ENCODE results near the gene RTP4.
A peak's percentile ranks its signal among the peaks of the same experiment; 100 is the strongest.

Gene RTP4

DNA sequence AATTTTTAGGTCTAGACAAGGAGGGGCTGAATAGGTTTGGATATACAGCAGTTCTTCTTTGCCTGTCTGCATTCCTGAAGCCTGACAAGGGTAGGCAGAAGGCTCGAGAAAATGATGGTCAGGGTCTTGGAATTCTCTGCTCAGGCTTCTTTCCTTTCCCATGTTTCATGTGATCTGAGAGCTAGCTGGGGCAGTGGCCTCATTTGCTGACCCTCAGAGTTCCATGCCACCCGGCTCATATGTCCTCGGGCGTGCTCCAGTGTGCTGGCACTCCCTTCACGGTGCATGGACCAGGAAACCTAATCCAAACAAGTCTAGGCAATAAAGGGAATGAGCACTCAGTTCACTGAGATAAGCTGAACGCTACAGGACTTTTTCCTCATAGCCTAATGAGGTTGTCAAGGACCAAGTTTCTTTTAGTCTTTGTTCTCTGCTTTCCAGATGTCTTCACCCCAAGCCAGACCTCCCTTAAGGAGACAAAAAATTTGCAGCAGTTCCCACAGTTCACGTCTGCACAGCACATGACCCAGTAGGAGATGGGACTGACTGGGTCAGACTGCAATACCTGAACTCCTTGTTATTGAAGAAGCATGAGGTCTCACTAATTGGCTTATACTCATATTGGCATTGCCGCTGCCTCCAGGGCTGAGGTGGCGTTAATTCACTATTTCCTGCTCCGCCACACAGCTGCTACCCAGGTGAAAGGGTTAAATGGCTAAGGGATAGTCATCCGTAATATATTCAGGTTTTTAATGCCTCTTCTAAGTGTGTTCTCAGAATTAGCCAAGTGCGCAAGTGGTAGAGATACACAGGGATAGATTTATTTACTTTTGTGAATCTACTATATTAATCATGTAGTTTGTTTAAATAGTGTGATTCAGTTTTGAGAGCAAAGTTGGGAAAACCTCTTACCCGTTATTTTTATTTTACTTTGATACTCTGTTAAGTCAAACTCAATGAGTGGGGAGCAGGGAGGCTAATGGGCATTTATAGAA is 15.3 kb upstream of the RTP4 start:
- no peaks in the 10 kb centered on the region for H3K4me1 Mint-ChIP-seq (ENCODE audit: low read depth)
- H3K9me3 Mint-ChIP-seq (ENCODE audit: low read depth) = no peaks in the 10 kb centered on the region
- no peak overlapping the region for H3K27ac Mint-ChIP-seq
- H3K27me3 Mint-ChIP-seq = peaks cover 2% of the 10 kb centered on the region
- no peak overlapping the region for H3K4me3 Mint-ChIP-seq
- no peaks in the 10 kb centered on the region for H3K36me3 Mint-ChIP-seq

DNA sequence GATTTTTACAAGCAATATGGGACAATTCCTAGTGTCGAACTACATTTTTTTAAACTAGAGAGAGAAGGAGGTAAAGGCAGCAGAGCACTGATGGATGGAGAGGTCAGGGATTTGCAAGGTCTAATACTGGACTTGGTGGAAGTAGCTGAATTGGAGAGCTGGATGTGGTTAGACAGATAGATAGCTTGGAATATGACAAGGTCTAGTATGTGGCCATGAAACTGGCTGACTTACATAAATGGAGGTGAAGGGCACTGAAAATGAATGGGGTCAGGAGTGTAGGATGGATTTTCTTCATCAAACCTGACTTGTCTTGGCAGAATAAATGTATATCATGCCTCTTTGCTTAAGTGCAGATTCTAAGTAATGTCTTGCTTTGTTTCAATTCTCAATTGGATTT is 10.1 kb upstream of the RTP4 start:
- Mint-ChIP-seq H3K27ac (no peak overlapping the region), H3K36me3 (no peaks in the 10 kb centered on the region), H3K4me3 (no peak overlapping the region), H3K9me3 (ENCODE audit: low read depth) (no peaks in the 10 kb centered on the region), H3K4me1 (ENCODE audit: low read depth) (peaks cover 4% of the 10 kb centered on the region), H3K27me3 (no peaks in the 10 kb centered on the region)

DNA sequence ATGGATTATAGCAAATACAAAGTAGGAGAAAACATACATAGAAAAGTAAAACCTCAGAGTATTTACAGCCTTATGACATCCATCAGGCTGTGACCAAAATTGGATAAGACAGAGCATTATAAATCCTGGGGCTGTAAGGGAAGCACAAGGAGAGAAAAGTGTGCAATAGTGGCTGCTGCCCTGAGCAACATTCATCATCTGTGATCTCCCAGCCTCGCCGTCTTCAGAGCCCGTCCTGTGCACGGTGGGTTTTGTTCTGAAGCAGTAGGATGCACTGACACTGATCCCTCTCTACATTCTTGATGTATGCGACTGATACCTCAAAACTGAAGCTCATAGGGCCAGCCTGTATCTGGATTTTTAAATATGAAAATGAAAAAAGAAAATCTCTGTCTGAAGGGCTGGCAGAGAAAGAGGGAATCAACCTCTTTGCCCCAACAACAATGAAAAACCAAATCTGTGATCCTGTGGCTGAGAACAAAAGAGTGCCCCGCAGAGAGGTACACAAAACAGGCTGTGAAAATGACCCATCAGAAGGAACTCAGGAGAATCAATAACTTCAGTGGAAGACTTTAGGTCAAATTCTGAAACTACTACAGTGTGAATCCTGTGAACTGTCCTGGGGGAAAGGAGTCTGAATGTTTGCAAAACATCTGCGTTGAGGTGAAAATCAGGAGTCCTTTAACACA is 8.2 kb upstream of the RTP4 start:
- H3K27me3 Mint-ChIP-seq = no peaks in the 10 kb centered on the region
- H3K27ac Mint-ChIP-seq = no peak overlapping the region
- H3K36me3 Mint-ChIP-seq = no peaks in the 10 kb centered on the region
- H3K4me3 Mint-ChIP-seq = no peak overlapping the region
- no peaks in the 10 kb centered on the region for H3K9me3 Mint-ChIP-seq (ENCODE audit: low read depth)
- peaks cover 4% of the 10 kb centered on the region for H3K4me1 Mint-ChIP-seq (ENCODE audit: low read depth)

DNA sequence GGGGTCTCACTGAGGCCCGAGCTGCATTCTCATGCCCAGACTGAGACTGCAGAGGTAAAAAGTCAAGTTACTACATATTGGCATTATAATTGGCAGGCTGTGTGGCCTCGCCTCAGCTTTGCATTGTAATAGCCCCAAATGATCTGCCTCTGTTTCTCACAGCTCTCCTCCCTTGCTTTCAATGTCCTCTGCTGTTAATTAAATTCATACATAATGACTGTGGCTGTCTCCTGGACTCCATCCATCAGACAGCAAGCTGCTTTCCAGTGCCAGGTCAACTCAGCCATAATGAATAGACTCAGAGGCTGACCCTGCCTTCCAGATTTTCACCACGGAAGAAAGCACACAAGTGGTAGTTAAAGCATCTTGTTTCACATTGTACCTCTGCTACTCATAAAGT is 7.6 kb upstream of the RTP4 start:
- Mint-ChIP-seq H3K27ac (no peak overlapping the region), H3K9me3 (ENCODE audit: low read depth) (no peaks in the 10 kb centered on the region), H3K4me3 (no peak overlapping the region), H3K4me1 (ENCODE audit: low read depth) (peaks cover 4% of the 10 kb centered on the region), H3K36me3 (peaks cover 3% of the 10 kb centered on the region), H3K27me3 (no peaks in the 10 kb centered on the region)

DNA sequence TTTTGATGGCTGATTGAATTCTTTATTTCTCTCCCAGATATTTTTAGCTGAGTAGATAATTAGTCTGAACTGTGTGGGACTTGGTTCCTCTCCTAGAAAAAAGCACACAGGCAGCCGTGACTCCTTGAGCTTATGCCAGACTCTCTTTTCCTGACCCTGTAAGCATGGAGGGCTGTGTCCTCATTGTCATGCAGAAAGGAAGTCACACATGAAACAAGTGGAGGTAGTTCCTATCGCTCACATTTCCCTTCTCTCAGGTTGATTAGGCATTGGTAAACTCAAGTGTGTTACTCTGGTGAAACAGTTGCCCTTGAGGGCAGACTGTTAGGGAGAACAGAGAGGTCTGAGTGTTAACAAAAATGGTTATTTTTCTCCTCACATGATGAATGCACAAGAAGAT is 6.3 kb upstream of the RTP4 start:
- Mint-ChIP-seq H3K36me3 (peaks cover 4% of the 10 kb centered on the region), H3K27ac (no peak overlapping the region)

DNA sequence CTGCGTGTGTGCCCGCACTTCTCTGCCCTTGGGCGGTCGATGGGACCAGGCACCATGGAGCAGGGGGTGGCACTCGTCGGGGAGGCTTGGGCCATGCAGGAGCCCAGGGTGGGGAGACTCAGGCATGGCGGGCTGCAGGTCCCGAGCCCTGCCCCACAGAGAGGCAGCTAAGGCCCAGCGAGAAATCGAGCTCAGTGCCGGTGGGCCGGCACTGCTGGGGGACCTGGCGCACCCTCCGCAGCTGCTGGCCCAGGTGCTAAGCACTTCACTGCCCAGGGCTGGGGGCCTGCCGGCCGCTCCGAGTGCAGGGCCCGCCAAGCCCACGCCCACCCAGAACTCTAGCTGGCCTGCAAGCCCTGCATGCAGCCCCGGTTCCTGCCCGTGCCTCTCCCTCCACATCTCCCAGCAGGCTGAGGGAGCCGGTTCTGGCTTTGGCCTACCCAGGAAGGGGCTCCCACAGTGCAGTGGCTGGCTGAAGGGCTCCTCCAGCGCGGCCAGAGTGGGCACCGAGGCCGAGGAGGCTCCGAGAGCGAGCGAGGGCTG is 553 bp upstream of the RTP4 start:
- H3K4me3 Mint-ChIP-seq = peak overlapping the region; percentile 97
- peaks cover 32% of the 10 kb centered on the region for H3K36me3 Mint-ChIP-seq
- no peaks in the 10 kb centered on the region for H3K27me3 Mint-ChIP-seq

More for the DNA sequence above, 6.3 kb upstream of the RTP4 start:
- Mint-ChIP-seq H3K9me3 (ENCODE audit: low read depth) (no peaks in the 10 kb centered on the region), H3K4me3 (no peak overlapping the region), H3K27me3 (no peaks in the 10 kb centered on the region), H3K4me1 (ENCODE audit: low read depth) (peaks cover 6% of the 10 kb centered on the region)

DNA sequence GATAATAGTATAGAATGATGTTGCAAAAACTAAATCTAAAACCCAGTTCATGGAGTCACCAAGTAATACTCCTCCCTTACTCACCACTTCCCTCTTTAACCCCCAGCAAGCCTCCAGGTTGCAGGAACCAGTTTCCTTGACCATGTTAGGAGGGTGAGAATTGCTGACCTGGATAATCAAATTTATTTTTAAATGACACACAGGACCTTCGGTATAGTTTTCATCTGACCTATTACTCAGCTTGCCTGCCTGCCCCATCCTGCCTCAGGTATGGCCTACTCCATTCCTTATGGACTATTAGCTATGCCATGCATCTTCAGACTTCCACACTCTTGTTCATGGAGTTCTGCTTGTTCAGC is 883 bp downstream of the RTP4 start:
- H3K36me3 Mint-ChIP-seq = peaks cover 43% of the 10 kb centered on the region
- H3K4me1 Mint-ChIP-seq (ENCODE audit: low read depth) = peaks cover 33% of the 10 kb centered on the region

More for the DNA sequence above, 553 bp upstream of the RTP4 start:
- Mint-ChIP-seq H3K4me1 (ENCODE audit: low read depth) (peaks cover 33% of the 10 kb centered on the region), H3K27ac (peak overlapping the region; percentile 99), H3K9me3 (ENCODE audit: low read depth) (peaks cover 11% of the 10 kb centered on the region)

DNA sequence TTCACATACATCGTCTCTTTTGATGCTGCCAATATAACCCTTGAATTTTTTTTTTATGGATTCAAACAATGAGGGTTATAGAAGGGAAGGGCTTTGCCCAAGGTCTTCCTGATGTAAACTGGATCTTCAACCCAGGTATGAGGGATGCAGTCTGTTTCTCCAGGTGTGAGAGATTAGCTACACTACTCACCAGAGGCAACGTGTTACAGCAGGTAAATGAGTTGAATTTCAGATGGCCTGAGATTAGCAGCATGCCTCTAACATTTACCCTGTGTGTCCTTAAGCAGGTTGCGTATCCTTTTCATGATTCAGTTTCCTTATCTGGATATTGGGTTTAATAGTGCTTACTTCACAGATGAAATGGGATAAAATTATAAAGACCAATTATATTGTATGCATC is 1.9 kb downstream of the RTP4 start:
- Mint-ChIP-seq H3K4me3 (peak overlapping the region; percentile 81), H3K4me1 (ENCODE audit: low read depth) (peaks cover 33% of the 10 kb centered on the region), H3K27ac (no peak overlapping the region), H3K27me3 (no peaks in the 10 kb centered on the region), H3K36me3 (peaks cover 51% of the 10 kb centered on the region), H3K9me3 (ENCODE audit: low read depth) (peaks cover 20% of the 10 kb centered on the region)

More for the DNA sequence above, 883 bp downstream of the RTP4 start:
- Mint-ChIP-seq H3K27me3 (no peaks in the 10 kb centered on the region), H3K4me3 (peak overlapping the region; percentile 97), H3K9me3 (ENCODE audit: low read depth) (peaks cover 11% of the 10 kb centered on the region), H3K27ac (peak overlapping the region; percentile 99)

DNA sequence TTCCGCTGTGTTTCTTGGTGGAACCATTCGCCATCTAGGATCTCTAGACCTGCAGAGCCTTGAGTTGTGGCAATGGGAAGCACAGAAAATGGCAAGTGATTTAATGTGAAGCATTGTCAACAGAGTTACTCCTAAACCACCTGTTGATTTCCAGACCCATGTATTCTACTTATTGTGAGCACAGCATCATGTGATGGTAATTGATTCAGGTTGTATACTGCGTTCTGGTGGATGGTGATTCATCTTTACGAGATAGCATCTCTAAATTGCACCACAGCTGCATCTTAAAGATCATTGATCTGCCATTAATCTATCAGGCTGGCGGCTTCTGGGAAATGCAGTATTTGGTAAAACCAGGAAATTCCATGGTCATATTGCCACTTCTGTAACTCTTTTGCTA is 7.4 kb downstream of the RTP4 start:
- peaks cover 34% of the 10 kb centered on the region for H3K9me3 Mint-ChIP-seq (ENCODE audit: low read depth)
- H3K27ac Mint-ChIP-seq = no peak overlapping the region
- no peaks in the 10 kb centered on the region for H3K27me3 Mint-ChIP-seq
- peaks cover 62% of the 10 kb centered on the region for H3K36me3 Mint-ChIP-seq
- no peak overlapping the region for H3K4me3 Mint-ChIP-seq
- H3K4me1 Mint-ChIP-seq (ENCODE audit: low read depth) = peaks cover 10% of the 10 kb centered on the region

DNA sequence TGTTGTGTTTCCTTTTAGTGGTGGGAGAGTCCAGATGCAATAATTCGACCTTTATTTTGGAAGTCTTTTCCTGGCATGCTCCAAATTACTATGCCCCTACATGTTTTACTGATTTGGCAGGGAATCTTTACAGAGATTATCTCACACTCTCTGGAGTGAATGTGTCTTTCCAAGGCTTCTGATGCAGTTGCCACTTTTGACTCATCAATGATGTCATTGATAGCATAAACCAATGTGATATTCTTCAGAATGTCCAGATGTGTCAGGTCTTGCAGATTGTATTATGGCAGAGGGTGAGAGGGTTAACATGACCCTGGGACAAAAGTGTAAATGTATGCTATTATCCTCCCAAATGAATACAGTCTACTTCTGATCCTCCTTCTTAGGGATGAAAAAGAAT is 9.7 kb downstream of the RTP4 start:
- no peaks in the 10 kb centered on the region for H3K27me3 Mint-ChIP-seq
- no peak overlapping the region for H3K27ac Mint-ChIP-seq
- H3K4me1 Mint-ChIP-seq (ENCODE audit: low read depth) = peaks cover 2% of the 10 kb centered on the region
- no peak overlapping the region for H3K4me3 Mint-ChIP-seq
- peaks cover 41% of the 10 kb centered on the region for H3K36me3 Mint-ChIP-seq
- H3K9me3 Mint-ChIP-seq (ENCODE audit: low read depth) = peaks cover 23% of the 10 kb centered on the region

DNA sequence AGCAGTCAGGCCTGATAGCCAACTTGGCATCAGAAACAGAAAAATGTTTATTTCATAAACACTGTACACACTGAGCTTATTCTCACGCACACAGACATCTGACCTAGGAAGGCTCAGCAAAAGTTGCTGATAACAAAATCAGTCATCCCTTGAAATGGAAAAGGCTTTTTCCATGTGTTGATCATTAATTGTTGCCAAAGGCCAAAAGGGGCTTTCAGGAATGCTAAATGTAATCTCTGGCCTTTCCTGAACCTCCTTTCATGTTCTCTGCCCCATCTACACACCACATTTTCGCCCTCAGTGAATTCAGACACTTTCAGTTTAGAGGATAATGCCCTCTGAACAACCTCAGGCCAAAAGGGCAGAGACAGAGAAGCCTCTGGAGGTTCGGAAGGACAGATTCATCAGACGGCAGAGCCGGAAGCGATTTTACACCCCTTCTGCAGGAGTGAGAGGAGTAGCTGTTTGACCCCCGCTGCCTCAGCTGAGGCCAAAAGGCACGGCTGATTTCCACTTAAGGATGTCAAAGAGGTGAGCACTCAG is 14.5 kb downstream of the RTP4 start:
- Mint-ChIP-seq H3K9me3 (ENCODE audit: low read depth) (peaks cover 11% of the 10 kb centered on the region), H3K4me1 (ENCODE audit: low read depth) (peaks cover 2% of the 10 kb centered on the region), H3K36me3 (peaks cover 9% of the 10 kb centered on the region), H3K4me3 (no peak overlapping the region), H3K27ac (no peak overlapping the region), H3K27me3 (peaks cover 11% of the 10 kb centered on the region)

DNA sequence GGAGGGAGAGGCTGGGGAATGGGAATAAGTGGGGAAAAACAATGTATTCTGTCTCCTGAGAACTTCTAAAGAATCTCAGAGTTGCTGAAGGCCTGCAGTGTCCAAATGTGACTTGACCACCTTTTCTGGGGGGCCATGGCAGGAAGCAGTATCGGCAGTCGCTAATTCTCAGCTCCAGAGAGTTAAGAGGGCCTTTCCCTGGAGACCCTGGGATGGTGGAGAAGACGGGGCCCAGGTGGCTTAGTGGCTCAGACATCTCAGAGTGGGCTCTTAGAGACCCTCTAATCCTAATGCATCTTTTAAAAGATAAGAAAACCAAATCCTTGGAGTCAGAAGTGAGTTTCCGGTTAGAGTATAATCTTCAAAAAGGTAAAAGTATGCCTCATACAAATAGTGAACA is 15.1 kb downstream of the RTP4 start:
- H3K36me3 Mint-ChIP-seq = peaks cover 4% of the 10 kb centered on the region
- H3K9me3 Mint-ChIP-seq (ENCODE audit: low read depth) = peaks cover 10% of the 10 kb centered on the region
- H3K4me1 Mint-ChIP-seq (ENCODE audit: low read depth) = peaks cover 2% of the 10 kb centered on the region
- no peak overlapping the region for H3K4me3 Mint-ChIP-seq
- H3K27ac Mint-ChIP-seq = no peak overlapping the region
- peaks cover 13% of the 10 kb centered on the region for H3K27me3 Mint-ChIP-seq

DNA sequence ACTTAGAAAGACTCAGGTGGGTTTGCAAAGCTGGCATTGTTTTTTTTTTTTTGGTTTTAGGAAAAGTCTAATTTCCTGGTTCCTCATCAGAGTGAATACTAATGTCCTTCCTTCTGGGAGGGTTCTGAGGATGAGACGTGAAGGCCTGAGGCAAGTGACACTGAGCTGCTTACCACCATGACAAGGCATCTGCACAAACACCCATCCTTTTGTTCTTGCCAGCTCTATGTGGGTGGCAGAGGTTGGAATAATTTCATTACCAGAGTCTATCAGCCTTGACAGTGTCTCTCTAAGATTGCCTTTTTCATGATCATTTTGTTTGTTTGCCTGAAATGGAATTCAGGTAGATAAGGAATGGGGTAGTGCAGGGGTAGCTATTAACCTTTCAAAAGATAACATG is 17.1 kb downstream of the RTP4 start:
- Mint-ChIP-seq H3K27me3 (peaks cover 24% of the 10 kb centered on the region), H3K4me1 (ENCODE audit: low read depth) (no peaks in the 10 kb centered on the region), H3K9me3 (ENCODE audit: low read depth) (peaks cover 15% of the 10 kb centered on the region), H3K36me3 (peaks cover 6% of the 10 kb centered on the region), H3K27ac (no peak overlapping the region), H3K4me3 (no peak overlapping the region)

DNA sequence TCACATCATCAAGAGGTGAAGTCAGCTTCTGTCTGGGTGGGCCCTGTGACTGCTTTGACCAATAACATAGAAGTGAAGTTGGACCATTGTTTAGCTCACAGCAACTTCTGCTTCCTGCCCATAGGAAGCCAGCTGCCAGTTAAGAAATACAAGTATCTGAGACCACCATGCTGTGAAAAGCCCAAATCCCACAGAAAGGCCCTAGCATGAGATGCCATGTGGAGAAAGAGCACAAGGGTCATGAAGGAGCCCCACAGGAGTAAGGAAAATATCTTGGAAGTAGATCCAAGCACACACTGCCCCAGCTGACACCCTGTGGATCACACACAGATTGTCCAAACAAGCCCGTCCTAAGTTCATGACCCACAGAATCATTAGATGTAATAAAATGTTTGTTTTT is 28.5 kb downstream of the RTP4 start:
- Mint-ChIP-seq H3K27me3 (peaks cover 8% of the 10 kb centered on the region), H3K27ac (no peak overlapping the region), H3K9me3 (ENCODE audit: low read depth) (no peaks in the 10 kb centered on the region), H3K4me1 (ENCODE audit: low read depth) (no peaks in the 10 kb centered on the region), H3K36me3 (no peaks in the 10 kb centered on the region), H3K4me3 (no peak overlapping the region)

DNA sequence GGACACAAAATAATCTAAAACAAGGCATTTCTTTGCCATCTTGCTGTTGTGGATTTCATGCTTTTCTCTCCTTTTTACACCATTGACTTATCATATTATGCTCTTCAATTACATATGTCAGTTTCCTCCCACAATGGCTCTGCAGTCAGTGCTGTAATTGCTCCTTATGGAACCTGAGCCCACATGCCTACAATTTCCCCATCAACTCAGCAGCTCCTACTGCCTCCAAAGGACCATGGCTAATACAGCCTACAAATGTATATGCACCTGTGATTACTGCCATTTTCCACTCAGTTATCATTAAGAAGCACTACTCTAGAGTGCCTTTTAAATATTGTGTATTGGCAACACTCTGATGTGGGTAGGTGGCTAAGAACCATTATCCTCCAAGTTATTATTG is 30.8 kb downstream of the RTP4 start:
- Mint-ChIP-seq H3K27me3 (peaks cover 8% of the 10 kb centered on the region), H3K4me3 (no peak overlapping the region)

More for the DNA sequence above, 30.8 kb downstream of the RTP4 start:
- no peak overlapping the region for H3K27ac Mint-ChIP-seq
- H3K36me3 Mint-ChIP-seq = no peaks in the 10 kb centered on the region
- no peaks in the 10 kb centered on the region for H3K4me1 Mint-ChIP-seq (ENCODE audit: low read depth)
- no peaks in the 10 kb centered on the region for H3K9me3 Mint-ChIP-seq (ENCODE audit: low read depth)
